ENCODE data around the gene UCKL1. TPM values are rescaled to one million over a fixed set of nuclear protein-coding genes. Genes with fewer than 3 reads are reported as not detected.

Gene UCKL1
- total RNA-seq, 1 donor from 2014 or later, result 33.4 TPM

GRCh38 chr20:64003960-64004725 lies 47.9 kb upstream of the UCKL1 start:
- H3K27me3 Mint-ChIP-seq (ENCODE audit: low read depth, unreplicated experiment), result no peaks in the 10 kb centered on the region
- no peak overlapping the region for H3K27ac ChIP-seq (ENCODE audit: low read depth, low read length)
- H3K79me2 ChIP-seq (ENCODE audit: insufficient read depth, low read length), result peaks cover 20% of the 10 kb centered on the region
- H3K27me3 ChIP-seq (ENCODE audit: insufficient read depth, low read length), result no peaks in the 10 kb centered on the region
- no peak overlapping the region for H3K4me3 Mint-ChIP-seq (ENCODE audit: unreplicated experiment)
- peaks cover 64% of the 10 kb centered on the region for H4K20me1 ChIP-seq (ENCODE audit: insufficient read depth, low read length)
- no peak overlapping the region for H3K4me2 ChIP-seq (ENCODE audit: low read length)
- FAIRE-seq, result no peak
- no peaks in the 10 kb centered on the region for H3K9me3 ChIP-seq (ENCODE audit: insufficient read depth, low read depth, low read length)
- no peak overlapping the region for H3K27ac Mint-ChIP-seq (ENCODE audit: unreplicated experiment)
- H3K36me3 ChIP-seq (ENCODE audit: insufficient read depth, low read length), result peaks cover 42% of the 10 kb centered on the region
- H3K4me3 ChIP-seq (ENCODE audit: insufficient read depth, low read depth, low read length), result no peak overlapping the region
- H3K36me3 Mint-ChIP-seq (ENCODE audit: low read depth, unreplicated experiment), result peaks cover 22% of the 10 kb centered on the region
- H3K4me1 ChIP-seq (ENCODE audit: insufficient read depth, low read length), result no peaks in the 10 kb centered on the region
- no peak overlapping the region for H2AFZ ChIP-seq (ENCODE audit: low read depth, low read length)
- DNase-seq (ENCODE audit: low read depth), result peak; percentile 22
- H3K9ac ChIP-seq (ENCODE audit: low read length), result no peak overlapping the region
- H3K9me3 Mint-ChIP-seq (ENCODE audit: unreplicated experiment), result no peaks in the 10 kb centered on the region
- no peaks in the 10 kb centered on the region for H3K4me1 Mint-ChIP-seq (ENCODE audit: low read depth, unreplicated experiment)
- no peak for TF ChIP-seq CTCF (IDR thresholded peaks at IDR 0.05; ENCODE audit: insufficient read depth, low read depth, low read length)
- TF ChIP-seq EZH2 (IDR thresholded peaks at IDR 0.05; ENCODE audit: insufficient read depth, low read length), result no peak

- Histone ChIP-seq H3K4me1 (ENCODE audit: insufficient read depth, low read length) (no peaks in the 10 kb centered on the region), H3K79me2 (ENCODE audit: insufficient read depth, low read length) (peaks cover 10% of the 10 kb centered on the region), H3K9ac (ENCODE audit: low read length) (no peak overlapping the region), H2AFZ (ENCODE audit: low read depth, low read length) (no peak overlapping the region), H3K4me2 (ENCODE audit: low read length) (no peak overlapping the region), H3K36me3 (ENCODE audit: insufficient read depth, low read length) (peaks cover 49% of the 10 kb centered on the region), H3K27me3 (ENCODE audit: insufficient read depth, low read length) (no peaks in the 10 kb centered on the region), H3K27ac (ENCODE audit: low read depth, low read length) (no peak overlapping the region), H3K9me3 (ENCODE audit: insufficient read depth, low read depth, low read length) (no peaks in the 10 kb centered on the region), H4K20me1 (ENCODE audit: insufficient read depth, low read length) (peaks cover 43% of the 10 kb centered on the region), H3K4me3 (ENCODE audit: insufficient read depth, low read depth, low read length) (no peak overlapping the region)
- H3K27ac Mint-ChIP-seq (ENCODE audit: unreplicated experiment), result no peak overlapping the region
- no peak for FAIRE-seq
- TF ChIP-seq EZH2 (IDR thresholded peaks at IDR 0.05; ENCODE audit: insufficient read depth, low read length) (no peak), CTCF (IDR thresholded peaks at IDR 0.05; ENCODE audit: insufficient read depth, low read depth, low read length) (no peak)
- no peaks in the 10 kb centered on the region for H3K4me1 Mint-ChIP-seq (ENCODE audit: low read depth, unreplicated experiment)
- no peaks in the 10 kb centered on the region for H3K9me3 Mint-ChIP-seq (ENCODE audit: unreplicated experiment)
- peaks cover 20% of the 10 kb centered on the region for H3K36me3 Mint-ChIP-seq (ENCODE audit: low read depth, unreplicated experiment)
- no peaks in the 10 kb centered on the region for H3K27me3 Mint-ChIP-seq (ENCODE audit: low read depth, unreplicated experiment)
- DNase-seq (ENCODE audit: low read depth), result peak; percentile 44
- peak overlapping the region; percentile 34 for H3K4me3 Mint-ChIP-seq (ENCODE audit: unreplicated experiment)
These were observed 45.4 kb upstream of the UCKL1 start for GRCh38 chr20:64001607-64002011.

GRCh38 chr20:64000906-64001305 lies 44.7 kb upstream of the UCKL1 start:
- H4K20me1 ChIP-seq (ENCODE audit: insufficient read depth, low read length), result peaks cover 43% of the 10 kb centered on the region
- H3K4me1 ChIP-seq (ENCODE audit: insufficient read depth, low read length), result no peaks in the 10 kb centered on the region
- FAIRE-seq, result no peak
- no peaks in the 10 kb centered on the region for H3K4me1 Mint-ChIP-seq (ENCODE audit: low read depth, unreplicated experiment)
- no peak overlapping the region for H2AFZ ChIP-seq (ENCODE audit: low read depth, low read length)
- H3K27me3 ChIP-seq (ENCODE audit: insufficient read depth, low read length), result no peaks in the 10 kb centered on the region
- no peak overlapping the region for H3K9ac ChIP-seq (ENCODE audit: low read length)
- peaks cover 18% of the 10 kb centered on the region for H3K36me3 Mint-ChIP-seq (ENCODE audit: low read depth, unreplicated experiment)
- H3K4me3 ChIP-seq (ENCODE audit: insufficient read depth, low read depth, low read length), result no peak overlapping the region
- H3K27ac Mint-ChIP-seq (ENCODE audit: unreplicated experiment), result no peak overlapping the region
- DNase-seq (ENCODE audit: low read depth), result no peak
- H3K27ac ChIP-seq (ENCODE audit: low read depth, low read length), result no peak overlapping the region
- H3K9me3 ChIP-seq (ENCODE audit: insufficient read depth, low read depth, low read length), result no peaks in the 10 kb centered on the region
- H3K79me2 ChIP-seq (ENCODE audit: insufficient read depth, low read length), result peaks cover 10% of the 10 kb centered on the region
- H3K9me3 Mint-ChIP-seq (ENCODE audit: unreplicated experiment), result no peaks in the 10 kb centered on the region
- H3K4me2 ChIP-seq (ENCODE audit: low read length), result no peak overlapping the region
- no peaks in the 10 kb centered on the region for H3K27me3 Mint-ChIP-seq (ENCODE audit: low read depth, unreplicated experiment)
- H3K36me3 ChIP-seq (ENCODE audit: insufficient read depth, low read length), result peaks cover 52% of the 10 kb centered on the region
- no peak overlapping the region for H3K4me3 Mint-ChIP-seq (ENCODE audit: unreplicated experiment)
- TF ChIP-seq EZH2 (IDR thresholded peaks at IDR 0.05; ENCODE audit: insufficient read depth, low read length) (no peak), CTCF (IDR thresholded peaks at IDR 0.05; ENCODE audit: insufficient read depth, low read depth, low read length) (no peak)

All from astrocyte (in vitro differentiated cells and primary cell).